Central memory CD4-positive, alpha-beta T cell (primary cell): ENCODE measurements around the gene SLC44A1.
A peak's percentile ranks its signal among the peaks of the same experiment; 100 is the strongest.

Experiments
- DNase-seq: peaks from one replicate; pipeline ENCODE4 v3.0.0; 2022

Gene SLC44A1

DNA sequence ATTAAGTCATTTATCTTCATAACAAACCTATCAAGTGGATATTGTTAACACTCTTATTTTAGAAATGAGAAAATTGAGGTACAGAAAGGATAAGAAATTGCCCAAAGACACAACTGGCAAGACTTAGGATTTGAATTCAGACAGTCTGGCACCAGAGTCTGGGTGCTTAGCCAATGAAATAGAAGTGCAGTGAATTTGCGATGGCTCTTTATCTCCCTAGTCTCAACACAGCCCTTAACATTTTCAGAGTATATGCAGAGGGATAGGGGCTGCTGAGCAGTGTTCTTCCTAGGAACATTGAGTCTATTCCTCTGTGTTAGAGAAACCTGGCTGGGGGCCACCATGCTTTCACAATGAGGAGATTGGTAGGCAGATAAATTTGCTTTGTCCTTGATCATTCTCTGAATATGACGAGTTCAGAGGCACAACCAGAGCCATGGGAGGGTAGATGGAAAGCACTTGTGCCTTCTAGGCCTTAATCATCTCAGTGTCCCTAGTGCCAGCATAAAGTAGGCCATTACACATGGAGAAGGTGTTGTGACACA is 197.2 kb downstream of the SLC44A1 start:
- DNase-seq: no peak

DNA sequence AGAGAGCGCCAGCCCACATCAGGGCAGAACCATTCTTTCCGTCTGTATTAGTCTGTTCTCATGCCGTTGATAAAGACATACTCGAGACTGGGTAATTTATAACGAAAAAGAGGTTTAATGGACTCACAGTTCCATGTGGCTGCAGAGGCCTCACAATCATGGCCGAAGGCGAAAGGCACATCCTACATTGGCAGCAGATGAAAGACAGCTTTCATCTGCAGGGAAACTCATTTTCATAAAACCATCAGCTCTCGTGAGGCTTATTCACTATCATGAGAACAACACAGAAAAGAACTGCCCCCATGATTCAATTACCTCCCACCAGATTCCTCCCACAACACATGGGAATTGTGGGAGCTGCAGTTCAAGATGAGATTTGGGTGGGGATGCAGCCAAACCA is 198.7 kb downstream of the SLC44A1 start:
- no peak for DNase-seq

DNA sequence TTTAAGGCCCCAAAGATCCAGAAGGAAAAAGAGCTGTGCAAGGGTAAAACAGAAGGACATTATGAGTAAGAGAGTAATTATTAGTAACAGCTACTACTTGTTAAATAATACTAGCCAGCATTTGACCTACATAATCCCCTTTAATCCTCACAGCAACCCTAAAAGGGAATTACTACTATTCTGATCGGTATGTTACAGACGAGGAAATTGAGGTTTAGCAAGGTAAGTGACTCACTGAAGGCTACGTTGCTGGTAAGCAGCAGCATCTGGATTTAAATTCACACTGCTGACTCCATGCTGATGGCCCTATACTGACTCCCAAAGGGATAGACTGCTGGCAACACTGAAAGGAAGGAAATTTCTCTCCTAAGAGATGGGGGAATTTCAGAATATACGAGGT is 199.7 kb downstream of the SLC44A1 start:
- DNase-seq: no peak

DNA sequence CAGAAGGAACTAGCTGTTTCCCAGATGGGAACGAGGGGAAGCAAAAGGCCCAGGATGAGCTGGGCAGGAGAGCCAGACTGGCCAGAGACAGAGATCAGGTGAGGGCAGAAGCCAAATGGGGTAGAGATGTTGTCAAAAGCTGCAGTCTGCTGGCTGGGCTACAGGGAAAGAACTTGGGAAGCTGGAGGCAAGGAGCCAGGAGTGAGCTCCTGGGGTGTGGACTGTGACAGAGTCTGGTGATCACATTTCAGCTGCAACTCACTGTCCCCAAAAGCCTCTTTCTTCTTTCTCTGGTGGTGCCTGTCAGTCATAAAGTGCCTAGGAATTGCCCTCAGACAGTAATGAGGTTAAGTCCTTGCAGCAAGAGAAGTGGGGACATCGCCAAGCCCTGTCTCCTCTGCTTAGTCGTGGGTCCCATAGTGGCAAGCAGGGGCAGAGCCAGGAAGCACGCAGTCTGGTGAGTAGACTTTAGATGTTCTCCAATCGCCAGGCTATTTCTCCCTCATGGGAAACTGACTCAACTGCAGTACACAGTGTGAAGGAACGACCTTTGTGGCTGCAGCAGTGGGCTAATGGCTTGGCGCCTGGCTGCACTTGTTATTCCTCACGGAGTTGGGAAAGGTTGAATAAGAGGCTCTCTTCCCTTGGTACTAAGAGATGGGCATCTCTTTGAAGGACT is 200.9 kb downstream of the SLC44A1 start:
- no peak for DNase-seq

DNA sequence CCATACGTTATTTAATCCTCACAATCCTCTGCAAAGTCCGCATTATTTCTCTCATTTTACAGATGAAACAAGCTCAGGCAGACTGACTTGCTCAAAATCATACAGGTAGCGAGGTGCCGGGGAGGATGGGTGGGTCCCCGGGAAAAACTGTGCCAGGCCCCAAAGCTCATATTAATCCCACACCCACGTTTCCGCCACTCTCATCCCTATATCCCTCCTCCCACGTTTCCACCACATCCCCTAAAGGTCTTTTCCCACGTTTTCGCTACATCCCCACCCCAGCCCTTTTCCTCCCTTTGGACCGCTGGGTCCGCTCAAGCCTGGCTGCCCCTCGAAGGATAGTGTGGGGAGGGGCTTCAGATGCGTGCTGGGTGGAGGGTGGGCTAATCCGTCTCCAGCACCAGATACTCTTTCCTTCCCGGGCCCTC is 202.9 kb downstream of the SLC44A1 start:
- DNase-seq: no peak

DNA sequence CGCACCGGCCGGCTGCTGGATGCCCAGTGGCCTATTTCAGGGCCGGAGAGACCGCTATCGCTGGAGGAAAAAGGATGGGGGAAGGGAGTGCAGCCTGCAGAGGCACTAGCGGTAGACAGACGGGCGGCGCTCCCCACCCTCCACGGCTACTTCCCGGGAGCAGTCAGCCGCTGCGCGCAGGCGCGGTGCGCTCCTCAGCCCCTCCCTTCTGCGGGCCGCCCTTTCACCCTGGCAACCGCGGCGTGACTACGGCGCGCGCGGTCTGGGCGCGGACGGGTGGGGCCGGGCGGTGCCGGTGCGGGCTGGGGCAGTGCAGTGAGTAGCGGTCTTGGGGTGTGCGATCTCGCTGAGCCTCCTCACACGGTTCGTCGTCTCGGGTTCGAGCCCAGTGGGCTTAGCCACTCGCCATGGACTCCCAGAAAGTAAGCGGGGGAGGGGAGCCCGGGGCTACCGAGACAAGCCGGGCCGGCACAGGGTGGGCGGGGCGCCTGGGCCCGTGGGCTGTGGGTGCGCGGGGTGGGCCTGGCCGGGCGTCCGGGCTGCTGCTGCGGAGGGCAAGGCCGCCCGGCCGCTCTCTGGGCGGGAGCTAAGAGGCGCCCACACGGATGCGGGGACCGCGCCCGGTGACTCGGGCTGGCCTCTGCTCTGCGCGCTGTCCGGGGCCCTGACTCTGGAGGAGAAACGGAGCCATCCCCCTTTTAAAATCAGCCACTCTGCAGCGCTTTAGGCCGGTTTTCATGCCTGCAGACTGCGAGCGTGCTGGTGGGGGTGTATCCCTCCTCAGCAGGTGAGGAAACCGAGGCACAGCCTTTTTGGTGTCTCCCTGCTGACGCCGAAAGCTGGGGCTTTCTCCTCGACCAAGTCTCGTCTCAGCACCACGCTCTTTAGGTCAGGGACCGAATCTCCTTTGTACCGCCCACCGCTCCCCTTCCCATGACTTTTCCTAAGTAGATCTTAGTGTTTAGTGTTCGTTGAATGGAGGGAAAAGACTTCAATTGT is 203.7 kb downstream of the SLC44A1 start, which contains the start of gene FSD1L:
Gene FSD1L, plus strand, starts transcription at position 221 of the 999 bp plus-strand sequence. Its CDS starts 187 bp downstream, at position 408.
- peak; percentile 75 for DNase-seq

DNA sequence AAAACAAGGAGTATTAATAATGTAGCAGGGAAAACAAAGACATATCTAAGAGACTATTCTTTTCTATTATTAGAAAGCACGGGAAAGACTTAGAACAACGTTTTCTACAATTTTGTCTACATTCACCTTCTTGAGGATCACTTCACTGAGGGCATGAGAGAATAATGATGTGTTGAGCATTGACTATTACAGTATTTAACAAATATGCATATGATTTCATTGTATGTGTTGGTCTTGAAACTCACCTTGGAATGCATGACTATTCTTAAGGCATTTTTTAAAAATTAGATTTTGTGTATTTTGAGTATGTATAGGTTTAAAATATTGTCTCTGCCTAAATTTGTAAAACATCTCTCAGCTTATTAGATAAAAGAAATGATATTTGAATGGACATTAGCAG is 204.6 kb downstream of the SLC44A1 start:
- no peak for DNase-seq

DNA sequence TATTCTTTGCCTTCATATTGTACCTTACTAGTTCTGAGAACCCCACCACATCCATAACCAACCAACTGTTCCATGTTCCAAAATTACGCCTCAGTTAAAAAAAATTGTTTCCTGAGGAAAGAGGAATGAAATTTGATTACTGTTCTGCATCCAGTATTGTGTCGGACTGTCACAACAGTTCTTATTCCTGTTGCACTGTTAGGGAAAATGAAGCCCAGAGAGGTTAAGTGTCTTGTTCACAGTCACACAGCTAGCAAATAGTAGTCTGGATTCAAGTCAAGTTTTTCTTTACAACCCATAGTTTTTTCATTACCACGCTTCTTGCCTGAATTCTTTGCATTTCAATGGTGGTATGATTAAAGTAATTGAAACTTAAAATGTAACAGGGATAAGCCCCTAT is 207.7 kb downstream of the SLC44A1 start:
- DNase-seq: no peak

DNA sequence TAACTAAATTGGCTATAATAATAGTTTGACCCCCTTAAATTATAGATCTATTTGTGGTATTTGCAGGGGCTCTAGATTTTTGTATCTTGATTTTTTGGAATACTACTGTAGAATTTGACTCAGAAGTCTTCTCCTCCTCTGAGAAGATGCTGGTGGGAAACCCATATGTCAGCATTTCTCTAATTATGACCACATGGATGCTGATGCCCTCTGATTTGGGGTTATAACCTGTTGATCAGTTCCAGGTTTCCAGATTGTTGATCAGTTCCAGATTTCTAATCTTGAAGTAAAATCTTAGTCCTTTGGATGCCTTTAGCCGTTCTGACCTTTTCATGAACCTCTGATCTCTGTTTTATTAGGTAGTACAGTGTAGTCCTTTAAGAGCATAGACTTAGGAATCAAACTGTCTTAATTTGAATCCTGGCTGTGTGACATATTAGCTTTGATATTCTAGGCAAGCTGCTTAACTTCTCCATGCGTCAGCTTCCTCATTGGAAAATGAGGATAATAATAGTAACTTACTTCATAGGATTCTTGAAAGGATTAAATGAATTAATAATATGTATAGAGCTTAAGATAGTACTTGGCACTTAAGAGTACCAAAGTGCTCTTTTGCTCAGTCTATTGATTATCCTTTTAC is 211.5 kb downstream of the SLC44A1 start:
- no peak for DNase-seq

DNA sequence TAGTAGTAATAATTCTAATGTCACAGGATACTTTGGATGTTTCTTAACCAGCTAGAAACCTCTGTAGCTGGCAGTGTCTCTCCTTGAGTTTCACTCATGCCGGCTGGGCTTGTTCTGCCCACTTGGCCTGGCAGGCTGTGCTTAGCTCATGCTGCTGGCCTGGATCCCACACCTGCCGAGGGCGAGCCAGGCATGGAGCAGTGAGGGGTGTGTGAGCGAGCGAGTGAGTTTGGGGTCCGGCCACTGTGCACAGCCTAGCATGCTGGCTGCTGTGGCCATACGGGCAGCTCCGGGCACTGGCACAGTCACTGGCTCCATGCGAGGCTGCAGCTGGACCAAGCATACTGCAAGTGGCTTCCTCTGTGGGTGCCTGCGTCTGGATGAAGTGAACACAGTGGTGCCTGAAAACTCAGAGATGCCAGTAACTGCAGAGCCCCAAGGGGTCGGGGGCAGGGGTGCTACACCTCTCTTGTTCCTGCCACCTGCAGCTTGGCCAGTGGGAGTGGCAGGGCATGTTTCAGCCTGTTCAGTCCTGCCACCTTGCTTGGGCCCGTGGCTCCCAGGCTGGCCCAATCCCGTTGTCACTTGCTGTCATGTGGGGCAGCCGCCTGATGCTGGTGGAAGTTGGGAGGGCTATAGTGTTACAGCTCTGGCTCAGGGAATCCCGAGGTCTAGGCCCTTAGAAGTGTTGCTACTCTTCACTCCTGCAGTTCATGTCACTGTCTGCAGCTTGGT is 213.3 kb downstream of the SLC44A1 start:
- no peak for DNase-seq

DNA sequence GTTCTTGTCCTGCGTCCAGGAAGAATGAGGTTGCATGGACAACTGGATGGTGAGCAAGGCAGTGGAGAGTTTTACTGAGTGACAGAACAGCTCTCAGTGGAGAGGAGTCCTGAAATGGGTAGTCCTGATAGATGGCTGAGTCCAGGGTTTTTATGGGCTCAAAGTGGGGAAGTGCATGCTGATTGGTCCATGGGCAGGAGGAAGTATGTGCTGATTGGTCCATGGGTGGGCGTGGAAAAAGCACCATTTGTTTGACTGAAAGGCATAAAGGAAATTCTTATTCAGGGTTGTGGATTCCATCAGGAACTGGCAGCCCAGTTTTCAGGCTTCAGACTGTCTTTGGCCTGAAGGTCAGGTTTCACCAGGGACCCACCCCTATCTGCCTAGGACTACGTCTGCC is 214.0 kb downstream of the SLC44A1 start:
- DNase-seq: no peak

DNA sequence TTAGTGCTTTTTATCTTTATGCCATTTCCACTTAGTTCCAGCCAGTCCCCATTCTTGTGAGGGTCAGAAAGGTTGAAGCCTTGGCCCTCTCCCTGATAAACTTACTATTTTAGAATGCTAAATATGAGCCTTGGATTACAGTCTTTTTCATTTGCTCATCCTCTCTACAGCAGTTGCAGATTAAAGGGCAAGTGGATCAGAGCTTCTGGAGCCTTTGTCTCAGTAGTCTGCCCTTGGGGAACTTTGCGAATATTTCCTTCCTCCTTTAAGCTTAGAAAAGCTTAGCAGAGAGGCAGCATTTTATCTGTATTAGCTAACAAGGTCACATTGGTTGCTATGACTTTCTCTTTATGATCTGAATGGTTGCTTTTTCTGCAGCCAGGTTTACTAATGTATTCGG is 214.9 kb downstream of the SLC44A1 start:
- no peak for DNase-seq

DNA sequence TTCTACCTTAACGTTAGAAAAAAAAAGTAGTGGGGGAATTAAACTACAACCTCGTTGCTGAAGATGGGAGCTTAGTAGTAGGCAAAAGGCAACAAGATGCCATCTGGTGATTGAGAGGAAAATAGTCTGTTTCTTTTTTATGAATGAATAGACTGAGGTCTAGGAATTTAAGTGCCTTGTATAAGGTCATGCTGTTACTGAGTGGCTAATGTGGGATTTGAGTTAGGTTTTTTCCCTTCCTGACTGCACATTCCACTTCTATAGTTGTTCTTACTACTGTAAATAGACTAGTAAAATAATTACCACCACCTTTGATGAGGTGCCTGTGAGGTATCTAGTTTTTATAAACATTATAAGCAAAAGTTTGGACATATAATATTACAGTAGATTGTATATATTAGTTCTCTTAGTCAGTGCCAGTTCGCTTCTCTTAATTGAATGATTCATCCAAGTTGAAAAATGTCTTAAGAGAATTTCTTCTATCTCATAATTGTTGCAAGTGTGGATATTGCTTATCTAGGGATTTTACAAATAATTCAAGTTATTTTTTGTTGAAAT is 222.5 kb downstream of the SLC44A1 start:
- no peak for DNase-seq

DNA sequence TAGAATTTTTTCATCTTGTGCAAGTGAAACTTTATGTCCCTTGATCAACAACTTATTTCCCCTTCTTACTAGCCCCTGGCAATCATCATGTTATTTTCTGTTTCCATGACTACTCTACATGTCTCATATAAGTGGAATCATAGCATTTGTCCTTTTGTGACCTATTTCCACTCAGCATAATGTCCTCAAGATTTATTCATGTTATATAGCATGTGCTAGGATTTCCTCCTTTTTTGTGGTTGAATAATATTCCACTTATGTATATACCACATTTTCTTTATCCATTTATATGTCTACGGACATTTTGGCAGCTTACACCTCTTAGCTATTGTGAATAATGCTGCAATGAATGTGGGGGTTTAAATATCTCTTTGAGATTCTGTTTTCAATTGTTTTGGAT is 224.4 kb downstream of the SLC44A1 start:
- DNase-seq: no peak

DNA sequence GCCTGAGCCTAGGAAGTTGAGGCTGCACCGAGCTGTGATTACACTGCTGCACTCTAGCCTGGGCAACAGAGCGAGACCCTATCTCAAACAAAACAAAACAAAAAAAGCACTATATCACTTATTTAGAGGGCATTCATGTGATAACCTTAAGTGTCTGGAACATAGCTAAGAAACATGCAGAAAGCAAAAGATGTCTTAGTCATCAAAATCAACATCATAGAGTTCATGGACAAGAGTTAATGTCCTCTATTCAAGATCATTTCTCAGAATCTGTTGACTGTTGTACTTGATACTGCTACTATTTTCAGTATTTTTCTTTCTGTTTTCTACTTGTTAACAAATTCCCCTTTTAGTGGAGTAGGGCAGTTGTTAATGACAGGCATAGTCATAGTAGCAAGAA is 228.8 kb downstream of the SLC44A1 start:
- DNase-seq: no peak

DNA sequence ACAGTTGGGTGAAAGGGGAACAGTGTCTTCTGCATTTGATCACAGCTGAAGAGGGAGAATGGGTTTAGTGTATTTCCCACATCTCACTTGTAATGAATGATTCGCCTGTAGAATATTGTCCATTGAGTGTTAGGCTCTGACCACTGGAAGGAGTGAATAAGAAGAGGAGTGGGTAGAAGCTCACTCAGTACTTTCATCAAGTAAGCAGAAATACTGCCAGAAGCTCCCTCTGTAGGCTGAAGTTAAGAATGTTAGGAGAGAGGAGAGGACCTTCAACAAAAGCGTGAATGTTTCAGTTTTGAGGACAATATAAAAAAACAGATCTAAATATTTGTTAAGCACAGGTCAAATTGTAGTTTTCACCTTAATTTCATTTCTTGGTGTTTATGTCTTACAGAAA is 230.9 kb downstream of the SLC44A1 start:
- DNase-seq: no peak

DNA sequence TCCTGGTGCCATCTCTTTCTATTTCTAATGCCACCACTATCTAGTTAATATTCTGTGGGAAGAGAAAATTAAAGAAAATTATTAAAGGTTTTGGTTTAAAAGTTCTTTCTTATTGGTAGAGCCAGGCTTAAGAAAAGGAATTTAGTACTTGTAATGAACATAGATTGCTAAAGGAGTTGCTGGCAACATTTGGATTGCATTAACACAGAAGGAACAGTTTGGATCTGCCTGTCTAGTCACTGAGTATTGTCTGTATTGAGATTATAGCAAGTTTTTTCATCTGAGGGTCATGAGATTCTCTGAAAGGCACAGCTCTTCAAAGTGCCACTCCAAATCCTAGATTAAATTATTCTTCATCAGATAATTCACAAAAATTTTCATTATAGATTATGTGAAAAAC is 235.4 kb downstream of the SLC44A1 start:
- no peak for DNase-seq

DNA sequence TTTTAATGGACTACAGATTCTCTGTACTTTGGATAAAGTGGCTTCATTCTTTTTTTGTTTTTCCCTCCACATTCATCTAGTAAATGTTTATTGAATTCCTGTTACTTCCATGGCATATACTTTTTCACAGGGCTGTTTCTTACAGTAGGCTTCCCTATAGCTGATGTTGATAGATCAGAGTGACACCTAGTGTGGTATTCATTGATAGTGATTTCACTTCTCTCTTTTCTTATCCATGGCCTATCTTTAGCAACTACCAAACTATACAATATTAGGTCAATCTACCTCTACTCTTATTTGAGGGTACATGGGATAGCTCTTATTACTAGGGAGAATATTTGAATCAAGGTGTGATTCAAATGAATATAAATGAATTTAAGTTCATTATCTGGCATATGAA is 239.2 kb downstream of the SLC44A1 start:
- no peak for DNase-seq

DNA sequence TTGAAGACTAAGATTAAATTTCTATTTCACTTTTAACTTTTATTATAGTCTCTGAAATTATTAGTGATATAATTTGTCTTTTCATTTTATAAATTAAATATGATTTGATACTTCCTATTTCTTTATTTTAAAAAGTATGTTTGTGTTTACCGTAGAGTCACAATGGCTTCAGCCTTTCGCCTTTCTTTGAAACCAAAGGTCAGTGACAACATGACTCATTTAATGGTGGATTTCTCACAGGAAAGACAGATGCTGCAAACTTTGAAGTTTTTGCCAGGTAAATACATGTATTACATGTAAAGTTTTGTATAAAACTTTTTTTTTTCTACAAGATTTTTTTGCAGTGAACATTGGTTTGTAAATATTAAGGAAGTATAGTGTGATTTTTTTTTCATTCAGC is 239.8 kb downstream of the SLC44A1 start:
- no peak for DNase-seq

DNA sequence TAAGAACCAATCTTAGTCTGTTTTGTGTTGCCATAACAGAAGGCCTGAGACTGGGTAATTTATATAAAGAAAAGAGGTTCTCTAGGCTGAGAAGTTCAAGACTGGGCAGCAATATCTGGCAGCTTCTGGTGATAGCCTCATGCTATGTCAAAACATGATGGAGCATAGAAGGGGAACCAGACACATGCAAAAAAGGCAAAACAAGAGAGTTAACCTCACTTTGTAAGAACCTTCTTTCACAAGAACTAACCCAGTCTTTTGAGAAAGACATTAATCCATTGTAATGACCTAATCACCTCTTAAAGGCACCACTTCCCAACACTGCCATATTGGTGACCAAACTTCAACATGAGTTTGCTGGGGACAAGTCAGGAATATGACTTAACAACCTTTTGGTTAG is 240.7 kb downstream of the SLC44A1 start:
- DNase-seq: no peak
